Endometrium (tissue), 2 donors: ENCODE results near the gene EEF1A2.

Experiments
- FAIRE-seq: peaks from 2 replicates; lab custom pipeline; 2012; peaks lifted over from hg19 to GRCh38; lab: Jason Lieb, UNC
- donor health status: control.
- donor health status: control.

Gene EEF1A2

DNA sequence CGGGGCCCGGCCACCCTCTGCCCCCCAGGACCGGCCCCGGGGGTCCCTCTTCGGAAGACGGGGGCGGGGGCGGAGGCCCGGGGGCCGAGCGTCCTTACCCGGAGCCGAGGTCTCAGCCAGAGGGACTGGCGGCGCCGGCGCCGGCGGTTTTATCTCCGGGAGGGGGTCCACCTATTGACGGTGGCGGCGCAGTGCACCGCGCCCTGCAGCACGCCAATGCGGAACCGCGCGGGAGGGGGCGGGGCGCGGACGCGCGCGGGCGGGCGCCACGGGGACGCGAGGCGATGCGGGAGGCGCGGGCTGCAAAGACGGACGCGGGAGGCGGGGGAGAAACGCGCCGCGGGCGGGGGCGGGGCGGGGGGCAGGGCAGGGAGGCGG lies at the start of gene EEF1A2:
Gene EEF1A2 (minus strand): TSS at position 124 of the 378 bp plus-strand sequence. CDS start 1,320 bp downstream, outside the sequence.
- no peak for FAIRE-seq

- no peak for FAIRE-seq
Measured at GRCh38 chr20:63548542-63548941, 49.7 kb upstream of the EEF1A2 start.

DNA sequence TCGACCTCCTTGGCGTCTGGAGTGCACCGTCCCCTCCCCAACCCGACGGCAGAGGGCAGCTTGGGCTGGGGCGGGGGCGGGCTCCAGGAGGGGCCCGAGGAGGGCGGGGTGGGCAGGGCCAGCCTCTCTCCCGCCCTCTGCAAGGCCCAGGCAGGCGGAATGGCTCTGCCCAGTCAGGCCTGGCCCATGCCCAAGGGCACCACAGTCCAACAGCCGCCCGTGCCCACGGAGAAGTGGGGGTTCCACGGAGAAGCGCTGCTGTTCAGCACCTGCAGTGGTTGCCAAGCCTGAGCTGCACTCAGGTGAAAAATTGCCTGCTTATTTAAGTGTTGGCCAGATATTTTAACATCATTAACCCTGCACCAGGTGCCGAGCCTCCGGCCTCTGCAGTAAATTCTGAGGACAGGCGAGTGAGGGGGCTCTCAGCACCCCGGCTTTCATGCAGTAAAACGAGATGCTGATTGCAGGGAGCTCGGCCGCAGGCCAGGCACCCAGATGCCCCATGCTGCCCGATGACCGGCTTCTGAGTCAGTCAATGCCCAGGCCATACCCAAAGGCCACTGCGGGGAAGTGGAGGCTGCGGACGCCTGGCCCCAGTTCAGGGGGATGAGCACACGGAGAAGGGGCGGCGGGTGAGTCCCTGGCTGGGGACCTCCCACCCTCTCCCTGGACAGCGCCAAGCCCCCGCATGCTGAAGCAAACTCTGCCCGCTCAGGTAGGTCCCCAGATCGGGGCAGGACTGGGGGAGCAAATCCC lies 49.0 kb upstream of the EEF1A2 start, which contains the start of gene SRMS:
Gene SRMS (minus strand): TSS at position 25 of the 756 bp plus-strand sequence. CDS start 286 bp downstream, outside the sequence.
- no peak for FAIRE-seq

DNA sequence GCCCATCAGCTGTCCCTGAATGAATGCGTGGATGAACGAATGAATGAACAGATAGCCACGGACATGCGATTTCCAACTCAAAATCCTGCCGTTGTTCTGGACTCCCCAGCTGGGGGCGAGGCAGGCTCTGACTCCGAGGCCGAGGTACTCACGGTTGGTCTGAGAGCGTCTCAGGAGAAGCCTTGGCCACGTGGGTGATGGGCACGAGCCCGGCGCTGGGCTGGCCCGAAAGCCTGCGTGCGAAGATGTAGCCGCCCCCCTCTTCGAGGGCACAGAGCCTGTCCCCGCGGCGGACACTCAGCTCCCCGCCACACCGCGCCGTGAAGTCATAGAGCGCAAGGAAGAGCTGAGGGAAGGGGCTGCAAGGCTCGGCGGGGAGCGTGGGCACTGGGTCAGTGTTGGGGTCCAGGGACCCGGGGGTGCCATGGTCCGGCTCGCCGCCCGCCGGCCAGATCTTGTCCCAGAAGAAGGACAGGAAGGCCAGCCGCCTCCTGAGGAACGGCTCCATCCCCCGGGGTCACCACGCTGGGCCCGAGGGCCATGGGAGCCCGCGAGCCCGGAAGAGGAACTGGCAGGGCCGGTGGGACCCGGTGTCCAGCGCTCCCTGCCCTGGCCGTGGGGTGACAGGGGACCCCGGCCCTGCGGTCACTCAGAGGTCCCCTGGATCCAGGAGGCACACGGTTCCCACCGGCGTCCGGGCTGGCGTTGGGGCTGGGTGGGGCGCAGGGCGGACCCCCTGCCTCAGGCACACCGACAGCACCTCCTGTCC lies 48.3 kb upstream of the EEF1A2 start:
- FAIRE-seq, result no peak

- FAIRE-seq, result no peak
Measured at GRCh38 chr20:63546256-63546955, 47.5 kb upstream of the EEF1A2 start.

GRCh38 chr20:63545814-63546213 lies 46.9 kb upstream of the EEF1A2 start:
- FAIRE-seq, result no peak

GRCh38 chr20:63544958-63545516 lies 46.2 kb upstream of the EEF1A2 start:
- FAIRE-seq, result no peak

DNA sequence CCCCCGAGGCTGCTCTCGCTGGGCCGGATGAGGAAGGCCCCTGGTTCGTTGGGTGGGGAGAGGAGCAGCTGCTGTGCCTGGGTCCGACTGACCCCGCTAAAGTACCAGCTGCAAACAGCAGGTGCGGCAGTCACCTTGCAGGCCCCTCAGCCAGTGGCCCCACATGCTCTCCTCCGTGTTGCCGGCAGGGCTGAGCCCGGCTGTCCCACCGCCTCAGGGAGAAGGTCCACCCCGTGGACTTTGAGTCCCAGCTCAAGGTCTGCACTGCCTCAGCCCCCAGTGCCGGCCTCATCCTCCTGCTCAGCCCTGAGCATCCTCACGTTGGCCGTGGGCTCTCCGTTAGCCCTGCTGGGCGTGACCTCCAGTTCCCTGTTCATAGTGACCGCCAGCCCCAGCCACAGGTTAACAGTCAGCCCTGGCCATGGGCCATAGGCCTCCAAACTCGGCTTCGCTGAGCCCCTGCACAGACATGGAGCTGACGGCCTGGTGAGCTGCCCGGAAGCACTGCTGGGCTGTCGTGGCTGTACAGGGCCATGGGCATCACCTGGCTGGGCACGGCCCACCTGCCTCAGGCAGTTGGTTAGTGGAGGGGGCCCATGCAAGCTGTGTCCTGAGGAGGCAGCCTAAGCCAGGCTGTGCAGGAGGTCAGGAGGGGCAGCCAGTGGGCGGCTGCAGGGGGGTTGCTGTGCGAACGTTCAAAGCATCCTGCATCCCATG lies 45.5 kb upstream of the EEF1A2 start:
- FAIRE-seq, result no peak

DNA sequence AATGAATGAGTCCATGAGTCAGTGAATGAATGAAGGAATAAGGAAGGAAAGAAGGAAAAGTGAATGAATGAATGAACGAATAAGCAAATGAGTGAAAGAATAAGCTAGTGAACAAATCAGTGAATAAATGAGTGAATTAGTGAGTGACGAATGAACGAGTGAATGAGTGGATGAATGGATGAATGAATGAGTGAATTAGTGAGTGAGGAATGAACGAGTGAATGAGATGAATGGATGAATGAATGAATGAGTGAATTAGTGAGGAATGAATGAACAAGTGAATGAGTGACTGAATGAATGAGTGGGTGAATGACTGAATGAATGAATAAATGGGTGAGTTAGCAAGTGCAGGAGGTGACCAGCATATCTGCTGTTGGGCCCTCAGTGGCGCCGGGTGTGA lies 44.9 kb upstream of the EEF1A2 start:
- no peak for FAIRE-seq

DNA sequence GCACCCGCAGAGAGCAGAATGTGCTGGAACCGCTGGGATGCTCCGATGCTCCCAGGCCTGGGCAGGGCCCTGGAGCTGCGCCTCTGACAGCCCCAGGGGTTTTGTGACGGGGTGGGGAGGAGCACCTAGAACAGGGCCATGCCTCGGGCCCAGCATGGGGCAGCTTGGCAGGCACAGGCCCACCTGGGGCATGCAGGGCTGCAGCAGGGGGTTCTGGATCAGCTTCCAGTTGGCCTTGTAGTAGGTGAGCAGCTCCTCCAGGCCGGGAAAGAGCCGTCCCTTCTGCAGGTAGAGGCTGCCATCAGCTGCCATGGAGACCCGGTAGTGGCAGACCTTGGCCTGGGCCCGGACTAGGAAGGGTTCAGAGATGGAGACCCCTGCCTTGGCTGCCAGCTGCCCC lies 44.2 kb upstream of the EEF1A2 start:
- FAIRE-seq, result no peak

DNA sequence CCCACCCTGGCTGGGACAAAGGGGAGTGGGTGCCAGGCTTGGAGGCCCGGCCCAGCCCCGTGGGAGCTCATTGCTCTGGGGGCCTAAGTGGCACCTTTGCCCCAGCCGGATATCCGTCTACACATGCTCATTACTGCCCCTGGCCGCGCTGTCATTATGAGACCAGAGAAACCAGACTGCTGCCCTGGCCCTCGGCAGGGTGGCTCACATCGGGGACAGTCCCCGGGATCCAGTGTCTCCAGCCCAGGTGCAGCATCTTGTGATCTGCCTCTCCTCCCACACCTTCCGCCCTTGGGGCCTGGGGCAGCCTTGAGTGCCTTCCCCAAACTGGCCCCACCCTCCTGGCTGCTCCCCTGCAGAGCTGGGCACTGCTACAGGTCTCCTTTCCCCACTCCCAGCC lies 43.8 kb upstream of the EEF1A2 start:
- no peak for FAIRE-seq

DNA sequence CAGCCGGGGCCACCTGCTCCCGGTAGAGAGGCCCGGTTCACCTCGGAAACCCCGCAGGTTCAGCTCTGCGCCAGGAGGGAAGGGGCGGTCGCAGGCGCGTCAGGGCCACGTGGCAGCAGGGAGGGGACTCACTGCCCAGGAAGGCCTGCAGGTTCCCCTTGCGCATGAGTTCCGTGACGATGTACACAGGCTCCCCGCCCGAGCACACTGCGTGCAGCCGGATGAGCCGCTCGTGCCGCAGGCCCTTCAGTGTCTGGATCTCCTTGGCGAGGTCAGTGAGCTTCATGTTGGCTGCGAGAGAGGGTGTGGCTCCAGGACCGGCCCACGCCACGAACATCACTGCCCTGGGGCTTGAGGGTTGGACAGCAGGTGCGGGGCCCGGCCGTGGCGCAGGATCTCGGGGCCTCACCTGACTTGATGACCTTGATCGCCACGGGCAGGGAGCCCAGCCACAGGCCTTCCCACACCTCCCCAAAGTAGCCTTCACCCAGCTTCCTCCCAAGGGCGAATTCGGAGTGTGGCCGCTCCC lies 43.2 kb upstream of the EEF1A2 start:
- FAIRE-seq, result no peak

GRCh38 chr20:63541371-63541770 lies 42.5 kb upstream of the EEF1A2 start:
- FAIRE-seq, result no peak

DNA sequence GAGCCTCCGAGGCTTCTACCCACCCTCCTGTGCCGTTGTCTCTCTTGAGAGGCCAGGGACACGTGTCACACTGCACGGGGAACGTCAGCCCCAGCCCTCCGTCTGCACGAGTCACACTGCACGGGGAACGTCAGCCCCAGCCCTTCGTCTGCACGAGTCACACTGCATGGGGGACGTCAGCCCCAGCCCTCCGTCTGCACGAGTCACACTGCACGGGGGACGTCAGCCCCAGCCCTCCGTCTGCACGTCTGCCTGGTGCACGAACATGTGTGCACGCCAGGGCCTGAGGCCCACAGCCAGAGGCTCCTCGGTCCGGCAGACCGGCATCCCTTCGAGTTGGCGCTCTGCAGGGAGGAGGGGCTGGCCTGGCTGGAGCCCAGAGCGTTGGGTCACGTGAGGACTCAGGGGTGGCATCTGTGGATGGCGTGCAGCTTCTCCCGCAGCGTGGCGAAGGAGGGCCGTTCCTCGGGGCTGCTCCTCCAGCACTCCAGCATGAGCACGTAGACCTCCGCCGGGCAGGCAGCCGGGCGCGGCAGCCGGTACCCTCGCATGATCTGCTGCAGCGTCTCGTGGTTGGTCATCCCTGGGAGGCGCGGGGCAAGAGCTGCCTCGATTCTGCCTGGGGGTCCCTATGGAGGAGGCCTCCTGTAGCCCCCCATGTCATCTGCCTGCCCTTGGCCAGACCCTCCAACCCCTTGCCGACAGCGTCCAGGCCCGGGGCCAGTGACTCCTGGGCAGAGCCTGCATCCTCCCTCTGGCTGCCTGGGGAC lies 41.7 kb upstream of the EEF1A2 start:
- no peak for FAIRE-seq

GRCh38 chr20:63539441-63540370 lies 40.8 kb upstream of the EEF1A2 start:
- no peak for FAIRE-seq

DNA sequence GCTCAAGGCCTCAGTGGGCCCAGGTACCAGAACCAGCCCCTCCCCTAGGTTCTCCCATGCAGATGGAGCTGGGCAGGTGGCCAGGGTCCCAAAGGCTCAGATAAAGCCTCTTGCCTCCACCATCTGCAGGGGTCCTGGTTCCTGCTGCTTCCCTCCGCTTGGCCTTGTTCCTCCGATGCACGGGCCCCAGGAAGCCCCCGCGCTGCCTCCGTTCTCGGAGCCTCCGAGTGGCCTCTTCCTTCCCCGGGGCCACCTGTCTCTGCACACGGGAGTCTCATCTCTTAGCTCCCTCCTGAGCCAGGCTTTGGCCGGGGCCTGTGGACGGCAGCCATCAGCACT lies 40.2 kb upstream of the EEF1A2 start:
- FAIRE-seq, result no peak

GRCh38 chr20:63538204-63539091 lies 39.6 kb upstream of the EEF1A2 start:
- no peak for FAIRE-seq

DNA sequence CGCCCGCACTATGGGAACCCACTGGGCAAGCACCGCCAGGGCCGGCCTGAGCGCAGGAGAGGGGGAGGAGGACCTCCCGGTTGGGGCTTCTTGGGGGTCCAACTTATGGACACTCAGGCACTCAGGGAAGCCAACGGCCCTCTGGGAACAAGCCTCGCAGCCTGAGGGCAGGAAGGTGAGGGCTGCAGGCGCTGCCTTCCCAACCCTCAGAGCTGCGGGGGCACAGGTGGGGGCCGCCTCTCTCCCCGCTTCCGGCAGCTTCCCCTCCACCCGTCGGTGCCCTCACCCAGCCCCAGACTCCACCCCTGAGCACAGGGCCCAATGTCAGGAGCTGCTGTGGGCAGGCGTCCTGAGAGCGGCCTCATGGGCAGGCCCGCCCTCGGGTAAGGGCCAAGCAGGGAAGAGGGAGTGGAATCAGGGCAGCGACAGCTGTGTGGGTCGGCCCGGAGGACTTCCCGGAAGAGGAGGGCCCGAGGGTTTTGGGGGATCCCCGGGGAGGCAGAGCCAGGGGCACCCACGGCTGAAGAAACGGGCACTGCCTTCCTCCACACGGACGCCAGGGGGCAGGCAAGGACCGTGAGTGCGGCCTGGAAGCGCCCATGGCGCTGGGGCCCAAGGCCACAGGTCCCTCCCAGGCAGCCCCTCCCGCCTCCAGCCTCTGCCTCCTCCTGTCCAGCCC lies 38.8 kb upstream of the EEF1A2 start:
- FAIRE-seq, result no peak
